Activated T-cell treated with anti-CD3 and anti-CD28 coated beads, Interleukin-2, amount 50 U/mL, for 4 hours (primary cell): ENCODE results near the gene RNF212. TPM values are rescaled to one million over a fixed set of nuclear protein-coding genes. Genes with fewer than 3 reads are reported as not detected.
"Not testable (repeated sequence)": the region's sequence is repeated elsewhere in the genome, so short reads cannot be mapped to it uniquely, and the experiment has no call there.

ENCODE experiments used
- ATAC-seq, 2 donors: fragments of 200-7000 bp; cut with Tn5 transposase; one replicate each; pipeline ENCODE4 v1.10.0; 2021
- DNase-seq: peaks from one replicate; pipeline ENCODE4 v3.0.0-alpha.2; 2020
- H3K27me3 Mint-ChIP-seq: one replicate; pipeline ENCODE4 v1.8.0; 2021; ENCODE audit warnings: low read depth, mixed read lengths
- H3K36me3 Mint-ChIP-seq: one replicate; pipeline ENCODE4 v1.8.0; 2022; ENCODE audit warnings: mixed read lengths; ENCODE audit not compliant: insufficient read depth
- H3K4me1 Mint-ChIP-seq: one replicate; pipeline ENCODE4 v1.8.0; 2021; ENCODE audit warnings: low read depth, mixed read lengths
- H3K4me3 Mint-ChIP-seq: one replicate; pipeline ENCODE4 v1.8.0; 2021; ENCODE audit warnings: mild to moderate bottlenecking, moderate library complexity, mixed read lengths
- H3K9me3 Mint-ChIP-seq: one replicate; pipeline ENCODE4 v1.8.0; 2021; ENCODE audit warnings: mixed read lengths
- total RNA-seq, 3 donors: library from RNA; stranded (reverse); gene quantifications; one replicate each; pipeline ENCODE4 v1.2.1, GENCODE V29; 2021

RNF212 gene
- total RNA-seq, 3 donors from 2014 or later: 0.79 to 2.9 (median 0.84) TPM

- ATAC-seq (no peak), DNase-seq (peak; percentile 4)
- Mint-ChIP-seq H3K27me3 (peaks cover 39% of the 10 kb centered on the region), H3K4me3 (no peak overlapping the region), H3K4me1 (peaks cover 3% of the 10 kb centered on the region), H3K9me3 (no peaks in the 10 kb centered on the region), H3K36me3 (no peaks in the 10 kb centered on the region)
These were observed 66.0 kb downstream of the RNF212 start for GRCh38 chr4:1047106-1047975.

- H3K4me1 Mint-ChIP-seq, H3K4me3 Mint-ChIP-seq, H3K9me3 Mint-ChIP-seq, H3K36me3 Mint-ChIP-seq, ATAC-seq, DNase-seq: not testable (repeated sequence)
- H3K27me3 Mint-ChIP-seq: peaks cover 39% of the 10 kb centered on the region
These were observed 66.8 kb downstream of the RNF212 start for GRCh38 chr4:1046581-1047011.

- H3K9me3 Mint-ChIP-seq: no peaks in the 10 kb centered on the region
- DNase-seq: no peak
- peaks cover 39% of the 10 kb centered on the region for H3K27me3 Mint-ChIP-seq
These were observed 67.7 kb downstream of the RNF212 start for GRCh38 chr4:1045595-1046201.

GRCh38 chr4:1045193-1045594 is 68.2 kb downstream of the RNF212 start:
- no peaks in the 10 kb centered on the region for H3K9me3 Mint-ChIP-seq
- H3K36me3 Mint-ChIP-seq: no peaks in the 10 kb centered on the region
- no peak overlapping the region for H3K4me3 Mint-ChIP-seq
- H3K27me3 Mint-ChIP-seq: peaks cover 40% of the 10 kb centered on the region
- H3K4me1 Mint-ChIP-seq: peaks cover 6% of the 10 kb centered on the region
- ATAC-seq (no peak), DNase-seq (no peak)

More at GRCh38 chr4:1045595-1046201, 67.7 kb downstream of the RNF212 start:
- no peak overlapping the region for H3K4me3 Mint-ChIP-seq
- H3K36me3 Mint-ChIP-seq: no peaks in the 10 kb centered on the region
- no peak for ATAC-seq
- H3K4me1 Mint-ChIP-seq: peaks cover 6% of the 10 kb centered on the region

GRCh38 chr4:1044469-1045192 is 68.7 kb downstream of the RNF212 start:
- Mint-ChIP-seq H3K4me1 (peaks cover 6% of the 10 kb centered on the region), H3K27me3 (peaks cover 40% of the 10 kb centered on the region), H3K36me3 (no peaks in the 10 kb centered on the region), H3K4me3 (no peak overlapping the region), H3K9me3 (no peaks in the 10 kb centered on the region)
- DNase-seq (no peak), ATAC-seq (no peak)

- DNase-seq (no peak), ATAC-seq (peak; percentile 65 to 72)
- H3K36me3 Mint-ChIP-seq: no peaks in the 10 kb centered on the region
- no peaks in the 10 kb centered on the region for H3K9me3 Mint-ChIP-seq
- peaks cover 6% of the 10 kb centered on the region for H3K4me1 Mint-ChIP-seq
- H3K27me3 Mint-ChIP-seq: peaks cover 35% of the 10 kb centered on the region
- H3K4me3 Mint-ChIP-seq: no peak overlapping the region
These were observed 69.5 kb downstream of the RNF212 start for GRCh38 chr4:1043651-1044468.

GRCh38 chr4:1043162-1043561 is 70.2 kb downstream of the RNF212 start:
- H3K4me3 Mint-ChIP-seq: no peak overlapping the region
- no peaks in the 10 kb centered on the region for H3K9me3 Mint-ChIP-seq
- DNase-seq: no peak
- no peaks in the 10 kb centered on the region for H3K36me3 Mint-ChIP-seq
- H3K27me3 Mint-ChIP-seq: peaks cover 30% of the 10 kb centered on the region
- peaks cover 6% of the 10 kb centered on the region for H3K4me1 Mint-ChIP-seq
- peak in 1 of 2 donors; percentile 15 for ATAC-seq

- H3K4me3 Mint-ChIP-seq: no peak overlapping the region
- H3K27me3 Mint-ChIP-seq: peaks cover 24% of the 10 kb centered on the region
- H3K4me1 Mint-ChIP-seq: peaks cover 6% of the 10 kb centered on the region
- H3K36me3 Mint-ChIP-seq: no peaks in the 10 kb centered on the region
- ATAC-seq: no peak
- no peak for DNase-seq
- no peaks in the 10 kb centered on the region for H3K9me3 Mint-ChIP-seq
These were observed 70.9 kb downstream of the RNF212 start for GRCh38 chr4:1042352-1043055.

GRCh38 chr4:1041936-1042330 is 71.4 kb downstream of the RNF212 start:
- peaks cover 6% of the 10 kb centered on the region for H3K4me1 Mint-ChIP-seq
- peaks cover 20% of the 10 kb centered on the region for H3K27me3 Mint-ChIP-seq
- H3K4me3 Mint-ChIP-seq: no peak overlapping the region
- DNase-seq (no peak), ATAC-seq (no peak)
- H3K36me3 Mint-ChIP-seq: no peaks in the 10 kb centered on the region
- no peaks in the 10 kb centered on the region for H3K9me3 Mint-ChIP-seq

GRCh38 chr4:1041147-1041935 is 72.0 kb downstream of the RNF212 start:
- no peak overlapping the region for H3K4me3 Mint-ChIP-seq
- no peak for DNase-seq
- H3K27me3 Mint-ChIP-seq: peaks cover 17% of the 10 kb centered on the region
- H3K36me3 Mint-ChIP-seq: no peaks in the 10 kb centered on the region
- ATAC-seq: no peak
- no peaks in the 10 kb centered on the region for H3K9me3 Mint-ChIP-seq
- peaks cover 6% of the 10 kb centered on the region for H3K4me1 Mint-ChIP-seq

GRCh38 chr4:1040344-1041146 is 72.8 kb downstream of the RNF212 start:
- no peaks in the 10 kb centered on the region for H3K36me3 Mint-ChIP-seq
- peaks cover 6% of the 10 kb centered on the region for H3K4me1 Mint-ChIP-seq
- peaks cover 15% of the 10 kb centered on the region for H3K27me3 Mint-ChIP-seq
- no peak overlapping the region for H3K4me3 Mint-ChIP-seq
- no peak for DNase-seq
- no peaks in the 10 kb centered on the region for H3K9me3 Mint-ChIP-seq
- ATAC-seq: no peak
